Activated T-helper 17 cell treated with anti-CD3 and anti-CD28 coated beads, Interleukin-2, amount 50 U/mL, for 72 hours (primary cell): Measurements from ENCODE around the gene MAPK7. TPM values are rescaled to one million over a fixed set of nuclear protein-coding genes. Genes with fewer than 3 reads are reported as not detected.

Experiments used
- ATAC-seq: fragments of 150-1000 bp; cut with Tn5 transposase; replicated peaks from 2 replicates; pipeline ENCODE4 v1.10.0; 2021; ENCODE audit warnings: mild to moderate bottlenecking, moderate library complexity
- H3K27ac Mint-ChIP-seq: one replicate; pipeline ENCODE4 v1.8.0; 2022; ENCODE audit warnings: mixed read lengths
- H3K27me3 Mint-ChIP-seq: one replicate; pipeline ENCODE4 v1.8.0; 2022; ENCODE audit warnings: mixed read lengths
- H3K36me3 Mint-ChIP-seq: one replicate; pipeline ENCODE4 v1.8.0; 2022; ENCODE audit warnings: low read depth, mild to moderate bottlenecking, mixed read lengths
- H3K4me1 Mint-ChIP-seq: one replicate; pipeline ENCODE4 v1.8.0; 2022; ENCODE audit warnings: mixed read lengths
- H3K4me3 Mint-ChIP-seq: one replicate; pipeline ENCODE4 v1.8.0; 2022; ENCODE audit warnings: mild to moderate bottlenecking, mixed read lengths
- H3K9me3 Mint-ChIP-seq: one replicate; pipeline ENCODE4 v1.8.0; 2022; ENCODE audit warnings: mixed read lengths
- total RNA-seq, 2 donors: library from RNA; stranded (reverse); gene quantifications; one replicate each; pipeline ENCODE4 v1.2.3, GENCODE V29; 2022

The MAPK7 gene
- total RNA-seq, 2 donors from 2014 or later: 22.1 to 39.3 TPM

GRCh38 chr17:19338031-19338990, 40.0 kb upstream of the MAPK7 start:
- peak; percentile 89 for ATAC-seq
- Mint-ChIP-seq H3K9me3 (no peaks in the 10 kb centered on the region), H3K4me3 (no peak overlapping the region)

GRCh38 chr17:19339341-19339815, 38.9 kb upstream of the MAPK7 start:
- no peak overlapping the region for H3K4me3 Mint-ChIP-seq
- no peaks in the 10 kb centered on the region for H3K36me3 Mint-ChIP-seq
- no peak overlapping the region for H3K27ac Mint-ChIP-seq
- H3K9me3 Mint-ChIP-seq: no peaks in the 10 kb centered on the region
- ATAC-seq: no peak
- H3K27me3 Mint-ChIP-seq: peaks cover 22% of the 10 kb centered on the region
- H3K4me1 Mint-ChIP-seq: no peaks in the 10 kb centered on the region

More at GRCh38 chr17:19338031-19338990, 40.0 kb upstream of the MAPK7 start:
- Mint-ChIP-seq H3K27ac (no peak overlapping the region), H3K4me1 (no peaks in the 10 kb centered on the region), H3K27me3 (peaks cover 22% of the 10 kb centered on the region), H3K36me3 (no peaks in the 10 kb centered on the region)

- Mint-ChIP-seq H3K36me3 (no peaks in the 10 kb centered on the region), H3K9me3 (no peaks in the 10 kb centered on the region), H3K4me3 (no peak overlapping the region), H3K27ac (no peak overlapping the region), H3K4me1 (no peaks in the 10 kb centered on the region), H3K27me3 (peaks cover 22% of the 10 kb centered on the region)
- ATAC-seq: no peak
Measured at GRCh38 chr17:19341211-19341631, 37.1 kb upstream of the MAPK7 start.

GRCh38 chr17:19341641-19342610, 36.4 kb upstream of the MAPK7 start:
- no peak overlapping the region for H3K27ac Mint-ChIP-seq
- H3K27me3 Mint-ChIP-seq: peaks cover 22% of the 10 kb centered on the region
- no peaks in the 10 kb centered on the region for H3K9me3 Mint-ChIP-seq
- H3K36me3 Mint-ChIP-seq: no peaks in the 10 kb centered on the region
- no peak overlapping the region for H3K4me3 Mint-ChIP-seq
- no peaks in the 10 kb centered on the region for H3K4me1 Mint-ChIP-seq
- no peak for ATAC-seq

- Mint-ChIP-seq H3K27me3 (peaks cover 19% of the 10 kb centered on the region), H3K36me3 (no peaks in the 10 kb centered on the region), H3K27ac (no peak overlapping the region), H3K4me1 (no peaks in the 10 kb centered on the region), H3K9me3 (no peaks in the 10 kb centered on the region), H3K4me3 (no peak overlapping the region)
- no peak for ATAC-seq
Measured at GRCh38 chr17:19342611-19343255, 35.6 kb upstream of the MAPK7 start.

GRCh38 chr17:19343256-19343630, 35.1 kb upstream of the MAPK7 start:
- H3K4me1 Mint-ChIP-seq: no peaks in the 10 kb centered on the region
- no peaks in the 10 kb centered on the region for H3K9me3 Mint-ChIP-seq
- peaks cover 19% of the 10 kb centered on the region for H3K27me3 Mint-ChIP-seq
- H3K27ac Mint-ChIP-seq: no peak overlapping the region
- ATAC-seq: no peak
- no peak overlapping the region for H3K4me3 Mint-ChIP-seq
- H3K36me3 Mint-ChIP-seq: no peaks in the 10 kb centered on the region

GRCh38 chr17:19343671-19344151, 34.6 kb upstream of the MAPK7 start:
- Mint-ChIP-seq H3K4me1 (no peaks in the 10 kb centered on the region), H3K9me3 (no peaks in the 10 kb centered on the region), H3K36me3 (no peaks in the 10 kb centered on the region), H3K27me3 (peaks cover 19% of the 10 kb centered on the region), H3K27ac (no peak overlapping the region), H3K4me3 (no peak overlapping the region)
- ATAC-seq: no peak

GRCh38 chr17:19344311-19345066, 33.8 kb upstream of the MAPK7 start:
- H3K4me3 Mint-ChIP-seq: no peak overlapping the region
- peaks cover 15% of the 10 kb centered on the region for H3K27me3 Mint-ChIP-seq
- H3K27ac Mint-ChIP-seq: no peak overlapping the region
- ATAC-seq: no peak
- H3K36me3 Mint-ChIP-seq: no peaks in the 10 kb centered on the region
- H3K4me1 Mint-ChIP-seq: no peaks in the 10 kb centered on the region
- no peaks in the 10 kb centered on the region for H3K9me3 Mint-ChIP-seq

- Mint-ChIP-seq H3K4me3 (no peak overlapping the region), H3K36me3 (no peaks in the 10 kb centered on the region), H3K4me1 (no peaks in the 10 kb centered on the region), H3K9me3 (no peaks in the 10 kb centered on the region), H3K27ac (no peak overlapping the region), H3K27me3 (peaks cover 16% of the 10 kb centered on the region)
- no peak for ATAC-seq
Measured at GRCh38 chr17:19345067-19345460, 33.2 kb upstream of the MAPK7 start.

GRCh38 chr17:19345486-19346350, 32.6 kb upstream of the MAPK7 start:
- Mint-ChIP-seq H3K27ac (no peak overlapping the region), H3K36me3 (no peaks in the 10 kb centered on the region), H3K9me3 (no peaks in the 10 kb centered on the region), H3K27me3 (peaks cover 16% of the 10 kb centered on the region), H3K4me3 (no peak overlapping the region), H3K4me1 (no peaks in the 10 kb centered on the region)
- no peak for ATAC-seq

- no peak for ATAC-seq
- no peaks in the 10 kb centered on the region for H3K9me3 Mint-ChIP-seq
- H3K4me1 Mint-ChIP-seq: no peaks in the 10 kb centered on the region
Measured at GRCh38 chr17:19346351-19347255, 31.7 kb upstream of the MAPK7 start.

More at GRCh38 chr17:19346351-19347255, 31.7 kb upstream of the MAPK7 start:
- no peak overlapping the region for H3K27ac Mint-ChIP-seq
- no peak overlapping the region for H3K4me3 Mint-ChIP-seq
- H3K36me3 Mint-ChIP-seq: no peaks in the 10 kb centered on the region
- peaks cover 8% of the 10 kb centered on the region for H3K27me3 Mint-ChIP-seq
